ENCODE data around the gene VAMP5. TPM values are rescaled to one million over a fixed set of nuclear protein-coding genes. Genes with fewer than 3 reads are reported as not detected.

The VAMP5 gene
- total and polyA plus RNA-seq, 10 donors: 58.5 to 129 (median 72.1) TPM

DNA sequence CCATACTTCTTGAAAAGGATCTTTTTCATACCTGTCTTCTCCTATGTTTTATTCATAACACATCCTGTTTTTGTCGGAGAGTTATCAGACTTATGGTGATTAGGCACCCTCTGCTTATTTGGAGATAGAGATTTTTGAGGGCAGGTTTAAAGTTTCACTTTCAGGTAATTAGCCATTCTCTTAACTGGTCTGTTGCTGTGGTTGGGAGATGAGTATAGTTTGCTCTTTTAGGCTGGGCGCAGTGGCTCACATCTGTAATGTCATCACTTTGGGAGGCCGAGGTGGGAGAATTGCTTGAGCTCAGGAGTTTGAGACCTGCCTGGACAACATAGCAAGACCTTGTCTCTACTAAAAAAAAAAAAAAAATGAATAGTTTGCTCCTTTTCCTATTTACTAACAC lies 58.5 kb downstream of the VAMP5 start:
- H3K4me3 ChIP-seq: no peak overlapping the region
- H3K27ac ChIP-seq: no peak overlapping the region
- peaks cover 12 to 100% (median 100%) of the 10 kb centered on the region in 6 donors for H3K36me3 ChIP-seq
- peaks cover 0 to 8% (median 3%) of the 10 kb centered on the region in 6 donors for H3K4me1 ChIP-seq
- intact Hi-C loops (cut with DNase I; ENCODE audit: low total_unique reads): no loop called here
- DNase-seq: no peak
- WGBS, 5 donors: 76 to 86% (median 81%) methylated on average over 3 of the region's 3 CpGs
- no peak for TF ChIP-seq POLR2A (IDR thresholded peaks at IDR 0.05)
- TF ChIP-seq, protein P1, sequence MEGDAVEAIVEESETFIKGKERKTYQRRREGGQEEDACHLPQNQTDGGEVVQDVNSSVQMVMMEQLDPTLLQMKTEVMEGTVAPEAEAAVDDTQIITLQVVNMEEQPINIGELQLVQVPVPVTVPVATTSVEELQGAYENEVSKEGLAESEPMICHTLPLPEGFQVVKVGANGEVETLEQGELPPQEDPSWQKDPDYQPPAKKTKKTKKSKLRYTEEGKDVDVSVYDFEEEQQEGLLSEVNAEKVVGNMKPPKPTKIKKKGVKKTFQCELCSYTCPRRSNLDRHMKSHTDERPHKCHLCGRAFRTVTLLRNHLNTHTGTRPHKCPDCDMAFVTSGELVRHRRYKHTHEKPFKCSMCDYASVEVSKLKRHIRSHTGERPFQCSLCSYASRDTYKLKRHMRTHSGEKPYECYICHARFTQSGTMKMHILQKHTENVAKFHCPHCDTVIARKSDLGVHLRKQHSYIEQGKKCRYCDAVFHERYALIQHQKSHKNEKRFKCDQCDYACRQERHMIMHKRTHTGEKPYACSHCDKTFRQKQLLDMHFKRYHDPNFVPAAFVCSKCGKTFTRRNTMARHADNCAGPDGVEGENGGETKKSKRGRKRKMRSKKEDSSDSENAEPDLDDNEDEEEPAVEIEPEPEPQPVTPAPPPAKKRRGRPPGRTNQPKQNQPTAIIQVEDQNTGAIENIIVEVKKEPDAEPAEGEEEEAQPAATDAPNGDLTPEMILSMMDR (IDR thresholded peaks at IDR 0.05 in 8 of 11, conservative IDR thresholded peaks at IDR 0.05 in 3 of 11): no peak
- TF ChIP-seq POLR2AphosphoS5 (IDR thresholded peaks at IDR 0.05): no peak
- H3K27me3 ChIP-seq (replicated peaks in 1 of 7): no peaks in the 10 kb centered on the region
- H3K9me3 ChIP-seq: no peaks in the 10 kb centered on the region

Small RNA genes within 50 kb of the gene (small RNA-seq; reads per million reads assigned to genes)
- gene RN7SL126P: 0 reads per million in 4 donors

Other genes starting within 250 kb of the VAMP5 start
- gene RETSAT, start 229.9 kb upstream of the VAMP5 start, total RNA-seq: 10 to 100 TPM; 18.7 to 35.7 (median 28.3) TPM
- 10 to 100 TPM in 1 of 3 donors, 1 to 10 TPM in 2; 6.3 to 10.0 (median 6.4) TPM for gene RETSAT, start 229.9 kb upstream of the VAMP5 start, polyA plus RNA-seq
- gene ELMOD3, start 229.7 kb upstream of the VAMP5 start, total RNA-seq: 10 to 100 TPM; 21.0 to 38.0 (median 24.5) TPM
- gene ELMOD3, start 229.7 kb upstream of the VAMP5 start, polyA plus RNA-seq: 10 to 100 TPM; 14.4 to 28.0 (median 23.9) TPM
- 10 to 100 TPM; 31.1 to 62.6 (median 47.1) TPM for gene CAPG, start 174.1 kb upstream of the VAMP5 start, total RNA-seq
- gene CAPG, start 174.1 kb upstream of the VAMP5 start, polyA plus RNA-seq: 100 to 1,000 TPM in 2 of 3 donors, 10 to 100 TPM in 1; 74.6 to 196 (median 115) TPM
- gene SH2D6, start 165.7 kb upstream of the VAMP5 start, total RNA-seq: under 1 TPM in 1 of 7 donors, not detected in 6; 0.94 TPM
- gene SH2D6, start 165.7 kb upstream of the VAMP5 start, polyA plus RNA-seq: under 1 TPM in 1 of 3 donors, not detected in 2; 0.20 TPM
- 100 to 1,000 TPM; 125 to 195 (median 145) TPM for gene MAT2A, start 45.3 kb upstream of the VAMP5 start, total RNA-seq
- 10 to 100 TPM; 41.3 to 89.0 (median 71.4) TPM for gene MAT2A, start 45.3 kb upstream of the VAMP5 start, polyA plus RNA-seq
- 10 to 100 TPM; 25.6 to 42.1 (median 31.9) TPM for gene GGCX, start 22.9 kb upstream of the VAMP5 start, total RNA-seq
- 10 to 100 TPM; 11.0 to 15.7 (median 15.0) TPM for gene GGCX, start 22.9 kb upstream of the VAMP5 start, polyA plus RNA-seq
- gene VAMP8, start 6.8 kb upstream of the VAMP5 start, total RNA-seq: 100 to 1,000 TPM; 119 to 179 (median 145) TPM
- gene VAMP8, start 6.8 kb upstream of the VAMP5 start, polyA plus RNA-seq: 100 to 1,000 TPM; 223 to 401 (median 350) TPM
- 100 to 1,000 TPM in 3 of 7 donors, 10 to 100 TPM in 4; 72.9 to 154 (median 82.1) TPM for gene RNF181, start 11.3 kb downstream of the VAMP5 start, total RNA-seq
- 100 to 1,000 TPM; 139 to 184 (median 148) TPM for gene RNF181, start 11.3 kb downstream of the VAMP5 start, polyA plus RNA-seq
- 10 to 100 TPM in 6 of 7 donors, 1 to 10 TPM in 1; 9.4 to 17.4 (median 11.2) TPM for gene TMEM150A, start 18.3 kb downstream of the VAMP5 start, total RNA-seq
- 10 to 100 TPM; 14.6 to 18.8 (median 14.8) TPM for gene TMEM150A, start 18.3 kb downstream of the VAMP5 start, polyA plus RNA-seq
- gene C2orf68, start 27.6 kb downstream of the VAMP5 start, total RNA-seq: 10 to 100 TPM; 22.2 to 45.2 (median 33.2) TPM
- gene C2orf68, start 27.6 kb downstream of the VAMP5 start, polyA plus RNA-seq: 10 to 100 TPM; 16.0 to 25.3 (median 18.9) TPM
- 10 to 100 TPM; 39.9 to 58.6 (median 50.5) TPM for gene USP39, start 31.8 kb downstream of the VAMP5 start, total RNA-seq
- gene USP39, start 31.8 kb downstream of the VAMP5 start, polyA plus RNA-seq: 10 to 100 TPM; 27.7 to 40.2 (median 32.5) TPM
- 1 to 10 TPM in 1 of 7 donors, not detected in 6; 1.9 TPM for gene SFTPB, start 83.8 kb downstream of the VAMP5 start, total RNA-seq
- gene SFTPB, start 83.8 kb downstream of the VAMP5 start, polyA plus RNA-seq: 1 to 10 TPM in 2 of 3 donors, under 1 TPM in 1; 0.59 to 4.0 (median 2.1) TPM
- gene GNLY, start 109.9 kb downstream of the VAMP5 start, total RNA-seq: 10 to 100 TPM; 17.4 to 87.8 (median 42.6) TPM
- 10 to 100 TPM; 13.1 to 38.9 (median 31.5) TPM for gene GNLY, start 109.9 kb downstream of the VAMP5 start, polyA plus RNA-seq
- 10 to 100 TPM in 6 of 7 donors, 1 to 10 TPM in 1; 6.4 to 53.0 (median 18.6) TPM for gene ATOH8, start 169.6 kb downstream of the VAMP5 start, total RNA-seq
- gene ATOH8, start 169.6 kb downstream of the VAMP5 start, polyA plus RNA-seq: 10 to 100 TPM in 1 of 3 donors, 1 to 10 TPM in 2; 7.2 to 17.6 (median 9.4) TPM

All from spleen (tissue), 11 donors.